Activated T-cell treated with anti-CD3 and anti-CD28 coated beads, Interleukin-2, amount 50 U/mL, for 24 hours (primary cell): ENCODE results near the gene NENF.

Source experiments
- DNase-seq: peaks from one replicate; pipeline ENCODE4 v3.0.0-alpha.2; 2020
- H3K27ac Mint-ChIP-seq: 2 replicates; pipeline ENCODE4 v1.8.0; 2020; ENCODE audit warnings: mild to moderate bottlenecking, mixed read lengths
- H3K27me3 Mint-ChIP-seq: 2 replicates; pipeline ENCODE4 v1.8.0; 2020; ENCODE audit warnings: mixed read lengths
- H3K36me3 Mint-ChIP-seq: 2 replicates; pipeline ENCODE4 v1.8.0; 2020; ENCODE audit warnings: low read depth, mixed read lengths
- H3K4me1 Mint-ChIP-seq: 2 replicates; pipeline ENCODE4 v1.8.0; 2020; ENCODE audit warnings: low read depth, mixed read lengths
- H3K4me3 Mint-ChIP-seq: 2 replicates; pipeline ENCODE4 v1.8.0; 2020; ENCODE audit warnings: mild to moderate bottlenecking, moderate library complexity, mixed read lengths
- H3K9me3 Mint-ChIP-seq: 2 replicates; pipeline ENCODE4 v1.8.0; 2020; ENCODE audit warnings: mixed read lengths

NENF gene

GRCh38 chr1:212442408-212442807 lies 9.7 kb downstream of the NENF start:
- Mint-ChIP-seq H3K36me3 (peaks cover 32% of the 10 kb centered on the region), H3K4me1 (peaks cover 4% of the 10 kb centered on the region), H3K4me3 (no peak overlapping the region), H3K27me3 (no peaks in the 10 kb centered on the region), H3K9me3 (no peaks in the 10 kb centered on the region), H3K27ac (no peak overlapping the region)
- no peak for DNase-seq

DNA sequence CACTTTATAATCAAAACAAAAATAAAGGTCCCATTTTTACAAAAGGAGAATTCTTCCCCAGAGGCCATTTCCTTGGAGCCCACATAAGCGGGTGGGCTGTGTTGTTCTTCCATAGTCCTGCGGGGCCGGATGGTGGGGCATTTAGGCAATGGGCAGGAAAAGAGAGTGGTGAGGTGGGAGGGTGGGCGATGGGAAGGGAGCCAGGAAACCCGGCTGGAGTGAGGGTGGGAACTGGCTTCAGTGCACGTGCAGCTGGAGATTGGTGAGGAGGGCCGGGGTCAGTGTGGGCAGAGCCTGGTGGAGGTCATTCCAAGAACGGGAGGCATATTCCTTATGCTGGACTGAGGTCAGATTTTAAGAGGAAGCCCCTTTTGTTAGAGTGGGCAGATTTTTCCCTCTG lies 13.6 kb downstream of the NENF start:
- H3K4me1 Mint-ChIP-seq: no peaks in the 10 kb centered on the region
- peaks cover 32% of the 10 kb centered on the region for H3K36me3 Mint-ChIP-seq
- H3K27ac Mint-ChIP-seq: no peak overlapping the region
- H3K27me3 Mint-ChIP-seq: no peaks in the 10 kb centered on the region
- DNase-seq: no peak
- H3K9me3 Mint-ChIP-seq: no peaks in the 10 kb centered on the region
- H3K4me3 Mint-ChIP-seq: no peak overlapping the region

DNA sequence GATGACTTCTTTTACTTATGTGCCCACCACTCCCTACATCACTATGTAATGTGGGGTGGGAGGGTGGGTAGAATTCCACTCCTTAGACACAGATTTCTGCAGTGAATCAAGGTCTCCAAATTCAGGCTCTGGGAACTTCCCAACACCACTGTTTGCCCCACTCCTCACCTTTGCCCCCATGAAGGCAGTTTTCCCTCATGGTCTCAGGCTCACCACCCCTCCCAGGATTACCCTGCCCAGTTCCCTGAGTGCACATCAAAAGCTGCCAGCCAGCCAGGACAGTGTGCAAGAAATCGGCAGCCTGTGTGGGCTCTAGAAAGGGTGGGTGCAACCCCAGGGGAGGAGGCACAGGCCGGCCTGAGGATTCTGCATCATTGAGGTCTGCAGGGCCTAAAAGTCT lies 14.8 kb downstream of the NENF start:
- Mint-ChIP-seq H3K4me3 (no peak overlapping the region), H3K27ac (no peak overlapping the region), H3K4me1 (no peaks in the 10 kb centered on the region), H3K9me3 (no peaks in the 10 kb centered on the region), H3K27me3 (no peaks in the 10 kb centered on the region), H3K36me3 (peaks cover 29% of the 10 kb centered on the region)
- DNase-seq: no peak

DNA sequence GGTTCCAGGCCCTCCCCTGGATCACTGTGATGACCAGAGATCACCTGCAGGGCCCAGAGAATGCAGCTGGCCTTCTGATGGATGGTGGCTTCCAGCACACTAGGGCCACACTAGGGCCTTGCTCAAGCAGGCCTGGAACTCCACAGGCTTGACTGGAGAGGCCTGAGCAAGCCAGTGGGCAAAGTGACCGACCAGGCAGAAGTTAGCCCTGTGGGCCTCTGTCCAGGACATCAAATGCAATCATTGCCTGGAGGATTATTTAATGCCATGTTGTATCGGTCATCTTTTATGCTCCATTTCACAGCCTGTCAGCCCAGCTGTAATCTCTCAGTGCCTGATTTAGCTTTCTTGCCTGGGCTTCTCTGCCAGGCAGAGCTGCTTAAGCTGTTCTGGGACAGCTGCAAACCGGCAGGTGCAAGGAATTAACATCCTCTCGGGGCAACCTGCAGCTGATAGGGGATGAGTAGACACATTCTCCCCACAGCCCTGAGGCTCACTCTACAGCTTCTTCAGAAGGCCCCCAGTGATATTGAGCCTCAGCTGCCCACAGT lies 17.7 kb downstream of the NENF start:
- Mint-ChIP-seq H3K36me3 (peaks cover 12% of the 10 kb centered on the region), H3K27ac (no peak overlapping the region), H3K27me3 (no peaks in the 10 kb centered on the region), H3K4me3 (no peak overlapping the region), H3K4me1 (no peaks in the 10 kb centered on the region), H3K9me3 (no peaks in the 10 kb centered on the region)
- no peak for DNase-seq

DNA sequence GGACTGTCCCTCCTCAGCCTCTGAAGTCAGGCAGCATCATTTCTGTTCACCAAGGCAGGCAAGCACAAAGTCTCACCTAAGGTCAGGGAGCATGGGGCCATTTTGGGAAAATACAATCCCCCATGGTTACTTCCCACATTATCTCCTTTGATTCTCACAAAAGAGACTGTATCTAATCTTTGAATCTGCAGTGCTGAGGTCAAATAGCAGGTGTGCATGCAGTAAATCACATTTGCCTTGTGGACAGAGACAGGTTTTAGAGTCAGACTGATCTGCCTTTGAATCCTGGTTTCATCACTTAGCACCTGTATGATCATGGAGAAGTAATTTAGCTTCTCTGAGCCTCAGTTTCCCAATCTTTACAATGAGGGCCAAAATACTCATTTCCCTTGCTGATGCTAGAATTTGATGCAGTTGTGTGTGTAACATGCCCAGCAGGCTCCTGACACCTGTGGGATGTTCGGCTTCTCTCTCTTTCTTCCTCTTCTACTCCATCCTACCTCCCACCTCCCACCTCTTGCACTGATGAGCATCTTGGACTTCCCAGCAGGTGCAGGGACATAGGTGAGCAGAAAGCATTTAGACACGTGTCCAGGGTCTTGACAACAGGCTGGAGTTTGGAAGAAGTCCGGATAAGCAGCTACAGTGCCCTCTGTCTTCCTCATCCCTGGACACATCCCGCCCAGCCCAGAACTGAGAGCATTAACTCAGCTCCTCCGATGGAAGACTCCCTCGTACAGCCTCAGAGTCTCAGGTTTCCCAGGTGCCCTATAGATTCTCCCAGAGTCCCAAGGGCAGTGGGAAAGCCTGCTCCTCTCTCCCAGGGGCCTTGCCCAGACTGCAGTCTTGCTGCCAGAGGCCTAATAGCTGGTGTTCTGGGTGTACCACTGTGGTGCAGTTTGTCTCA lies 18.9 kb downstream of the NENF start:
- Mint-ChIP-seq H3K27ac (no peak overlapping the region), H3K36me3 (peaks cover under 1% of the 10 kb centered on the region), H3K4me3 (no peak overlapping the region), H3K27me3 (no peaks in the 10 kb centered on the region), H3K9me3 (no peaks in the 10 kb centered on the region), H3K4me1 (no peaks in the 10 kb centered on the region)
- DNase-seq: no peak

GRCh38 chr1:212452323-212453155 lies 19.8 kb downstream of the NENF start:
- Mint-ChIP-seq H3K4me3 (no peak overlapping the region), H3K27me3 (no peaks in the 10 kb centered on the region), H3K36me3 (no peaks in the 10 kb centered on the region), H3K27ac (no peak overlapping the region), H3K4me1 (no peaks in the 10 kb centered on the region), H3K9me3 (no peaks in the 10 kb centered on the region)
- no peak for DNase-seq

- Mint-ChIP-seq H3K36me3 (no peaks in the 10 kb centered on the region), H3K4me3 (no peak overlapping the region), H3K4me1 (peaks cover 2% of the 10 kb centered on the region), H3K27me3 (no peaks in the 10 kb centered on the region), H3K27ac (no peak overlapping the region), H3K9me3 (no peaks in the 10 kb centered on the region)
- DNase-seq: no peak
These were observed 20.6 kb downstream of the NENF start for GRCh38 chr1:212453156-212453857.

DNA sequence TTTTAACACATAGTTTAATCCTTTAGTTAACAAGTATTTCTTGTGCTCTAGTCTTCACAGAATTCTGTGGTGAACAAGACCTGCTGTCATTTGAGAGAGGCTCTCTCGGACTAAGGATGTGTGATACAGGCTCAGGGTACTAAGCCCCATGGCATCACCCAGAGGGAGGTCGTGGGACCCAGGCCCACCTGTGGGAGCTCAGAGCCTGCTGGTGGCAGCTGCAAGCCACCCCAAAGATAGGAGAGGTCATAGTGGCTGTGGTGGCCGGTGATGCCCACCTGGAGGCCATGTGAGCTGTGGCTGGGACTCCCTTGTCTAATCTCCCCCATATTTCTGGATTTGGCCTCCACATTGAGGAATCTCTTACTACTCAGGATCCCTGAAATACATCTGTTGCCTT lies 22.0 kb downstream of the NENF start:
- no peaks in the 10 kb centered on the region for H3K27me3 Mint-ChIP-seq
- no peak overlapping the region for H3K27ac Mint-ChIP-seq
- H3K36me3 Mint-ChIP-seq: no peaks in the 10 kb centered on the region
- no peaks in the 10 kb centered on the region for H3K9me3 Mint-ChIP-seq
- DNase-seq: no peak
- H3K4me1 Mint-ChIP-seq: peaks cover 6% of the 10 kb centered on the region
- H3K4me3 Mint-ChIP-seq: no peak overlapping the region

DNA sequence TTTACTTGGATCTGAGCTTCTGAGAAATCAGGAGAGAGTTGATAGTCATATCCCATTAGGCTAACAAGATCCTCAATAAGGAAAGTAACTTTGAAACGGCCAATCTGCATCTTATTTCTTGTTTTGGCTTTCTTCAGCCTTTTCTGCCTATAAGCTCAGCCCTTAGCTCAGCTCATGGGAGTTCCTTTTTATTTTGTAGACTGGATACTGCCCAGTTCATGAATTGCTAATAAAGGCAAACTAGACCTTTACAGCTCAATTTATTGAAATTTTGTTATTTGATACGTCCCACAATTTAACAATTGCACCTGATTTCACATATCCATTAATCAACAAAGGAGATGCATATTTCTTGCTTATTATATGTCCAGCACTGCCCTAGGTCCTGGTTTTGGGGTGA lies 22.7 kb downstream of the NENF start:
- peaks cover 6% of the 10 kb centered on the region for H3K4me1 Mint-ChIP-seq
- DNase-seq: no peak
- no peaks in the 10 kb centered on the region for H3K27me3 Mint-ChIP-seq
- no peaks in the 10 kb centered on the region for H3K9me3 Mint-ChIP-seq
- no peak overlapping the region for H3K27ac Mint-ChIP-seq
- H3K4me3 Mint-ChIP-seq: no peak overlapping the region
- no peaks in the 10 kb centered on the region for H3K36me3 Mint-ChIP-seq

DNA sequence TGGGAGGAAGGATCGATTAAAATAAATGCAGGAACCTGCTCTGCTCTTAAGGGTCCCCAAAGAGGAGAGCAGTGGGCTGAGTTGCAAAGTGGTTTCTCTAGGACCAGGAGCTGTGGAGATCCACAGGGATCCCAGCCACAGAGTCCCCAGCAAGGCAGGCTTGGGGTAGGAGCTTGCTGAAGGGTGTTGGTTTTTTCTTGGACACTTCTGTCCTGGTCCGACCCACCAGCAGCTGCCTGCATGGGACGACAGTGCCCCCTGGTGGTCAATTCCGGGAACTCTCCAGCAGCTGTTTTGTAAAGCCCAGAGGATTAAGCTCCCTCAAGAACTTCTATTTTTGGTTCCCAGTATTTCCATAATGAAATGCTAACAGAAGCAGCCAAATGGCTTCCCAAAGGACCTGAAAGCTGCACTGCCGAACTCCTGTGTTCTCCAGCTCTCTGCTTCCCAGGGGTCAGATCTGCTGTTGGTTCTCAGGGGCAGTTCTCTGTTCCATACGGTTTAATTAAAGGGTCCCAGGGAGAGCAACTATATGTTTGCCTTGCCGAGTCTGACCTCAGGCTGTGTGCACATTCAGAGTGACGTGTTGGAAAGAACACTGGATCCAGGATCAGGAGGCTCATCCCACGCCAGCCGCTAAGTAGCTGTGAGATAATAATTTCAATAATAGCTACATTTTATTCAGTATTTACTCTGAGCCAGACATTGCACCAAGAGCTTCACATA lies 23.2 kb downstream of the NENF start:
- Mint-ChIP-seq H3K36me3 (no peaks in the 10 kb centered on the region), H3K27me3 (no peaks in the 10 kb centered on the region), H3K4me1 (peaks cover 6% of the 10 kb centered on the region), H3K4me3 (no peak overlapping the region), H3K9me3 (no peaks in the 10 kb centered on the region), H3K27ac (no peak overlapping the region)
- peak; percentile 89 for DNase-seq

GRCh38 chr1:212457740-212458338 lies 25.1 kb downstream of the NENF start:
- no peaks in the 10 kb centered on the region for H3K27me3 Mint-ChIP-seq
- no peaks in the 10 kb centered on the region for H3K9me3 Mint-ChIP-seq
- H3K27ac Mint-ChIP-seq: no peak overlapping the region
- peak; percentile 60 for DNase-seq
- peaks cover 6% of the 10 kb centered on the region for H3K4me1 Mint-ChIP-seq
- no peaks in the 10 kb centered on the region for H3K36me3 Mint-ChIP-seq
- no peak overlapping the region for H3K4me3 Mint-ChIP-seq

GRCh38 chr1:212458817-212459216 lies 26.1 kb downstream of the NENF start:
- no peak for DNase-seq
- H3K27me3 Mint-ChIP-seq: no peaks in the 10 kb centered on the region
- H3K36me3 Mint-ChIP-seq: no peaks in the 10 kb centered on the region
- peaks cover 6% of the 10 kb centered on the region for H3K4me1 Mint-ChIP-seq
- H3K27ac Mint-ChIP-seq: no peak overlapping the region
- H3K9me3 Mint-ChIP-seq: no peaks in the 10 kb centered on the region
- no peak overlapping the region for H3K4me3 Mint-ChIP-seq

- Mint-ChIP-seq H3K4me1 (peaks cover 6% of the 10 kb centered on the region), H3K27ac (no peak overlapping the region), H3K9me3 (no peaks in the 10 kb centered on the region), H3K36me3 (no peaks in the 10 kb centered on the region), H3K4me3 (no peak overlapping the region), H3K27me3 (no peaks in the 10 kb centered on the region)
- no peak for DNase-seq
These were observed 26.9 kb downstream of the NENF start for GRCh38 chr1:212459656-212460055.
